Prostate gland (tissue), 2 donors: Measurements from ENCODE around the gene HERC5. TPM values are rescaled to one million over a fixed set of nuclear protein-coding genes. Genes with fewer than 3 reads are reported as not detected.
"Not testable (repeated sequence)": the region's sequence is repeated elsewhere in the genome, so short reads cannot be mapped to it uniquely, and the experiment has no call there.

Experiments
- DNase-seq: peaks from one replicate; pipeline ENCODE4 v3.0.0-alpha.2; 2019; ENCODE audit warnings: low spot score
- H3K27ac ChIP-seq, 2 donors: fragments of 200-600 bp; sonication (generic); 2 replicates each; pipeline ENCODE4 v1.5.1; 2017 to 2019
- H3K27me3 ChIP-seq: fragments of 200-600 bp; sonication (generic); replicated peaks from 2 replicates; pipeline ENCODE4 v1.5.1; 2019; ENCODE audit not compliant: insufficient read depth
- H3K36me3 ChIP-seq, 2 donors: fragments of 200-600 bp; sonication (generic); 1 replicate in 1 of 2; 2 replicates in 1 of 2; pipeline versions ENCODE4 v1.5.1 to v1.8.1; 2017 to 2019
- H3K4me1 ChIP-seq: fragments of 200-600 bp; sonication (generic); replicated peaks from 2 replicates; pipeline ENCODE4 v1.5.1; 2019
- H3K4me3 ChIP-seq, 2 donors: fragments of 200-600 bp; sonication (generic); 2 replicates each; pipeline ENCODE4 v1.5.1; 2017 to 2019
- H3K9me3 ChIP-seq: fragments of 200-600 bp; sonication (generic); 2 replicates; pipeline ENCODE4 v1.5.1; 2017
- CTCF ChIP-seq, 4 experiments: fragments of 200-600 bp in 2 of 4; fragments of 450-650 bp in 2 of 4; sonication (generic) in 2 of 4; IDR thresholded peaks; 1 replicate in 3 of 4; 2 replicates in 1 of 4; pipeline ENCODE4 v1.5.1; 2016 to 2019; ENCODE audit warnings: antibody characterized with exemption in 4 of 4, mild to moderate bottlenecking in 2 of 4, moderate library complexity in 2 of 4
- POLR2A ChIP-seq: fragments of 450-650 bp; IDR thresholded peaks from one replicate; pipeline ENCODE4 v1.6.1; 2016; ENCODE audit warnings: antibody characterized with exemption, mild to moderate bottlenecking
- POLR2AphosphoS5 ChIP-seq: sonication (generic); formaldehyde crosslinking; IDR thresholded peaks from one replicate; pipeline ENCODE4 v1.6.1; 2017; ENCODE audit warnings: antibody characterized with exemption
- WGBS: methylation state at CpG from one replicate; pipeline ENCODE4 v1.1.5; 2018; 5-methylcytosine and 5-hydroxymethylcytosine counted together
- intact Hi-C: fragments of 100-400 bp; cut with DNase I; formaldehyde crosslinking; loops from one replicate; pipeline ENCODE4 v1.14.2; 2022
- total RNA-seq, 2 donors: library from RNA; depleted of rRNA; stranded (reverse); fragments of >200 nt; gene quantifications; one replicate each; pipeline ENCODE4 v1.1.0, GENCODE V29; 2016

HERC5 gene
- total RNA-seq, 2 donors from 2014 or later: 8.8 to 59.4 TPM

GRCh38 chr4:88422403-88422802 lies 34.5 kb upstream of the HERC5 start:
- DNase-seq: no peak
- Histone ChIP-seq H3K4me1 (no peaks in the 10 kb centered on the region), H3K36me3 (no peaks in the 10 kb centered on the region), H3K27ac (no peak overlapping the region), H3K9me3 (no peaks in the 10 kb centered on the region), H3K4me3 (no peak overlapping the region), H3K27me3 (no peaks in the 10 kb centered on the region)
- intact Hi-C loops: no loop called here
- TF ChIP-seq POLR2AphosphoS5 (no peak), POLR2A (no peak), CTCF (IDR thresholded peaks at IDR 0.05) (no peak)
- WGBS: 45% methylated on average over 2 of the region's 2 CpGs

GRCh38 chr4:88429401-88429800 lies 27.5 kb upstream of the HERC5 start:
- Histone ChIP-seq H3K36me3 (no peaks in the 10 kb centered on the region), H3K27ac (no peak overlapping the region), H3K4me1 (no peaks in the 10 kb centered on the region), H3K9me3 (no peaks in the 10 kb centered on the region), H3K27me3 (no peaks in the 10 kb centered on the region), H3K4me3 (no peak overlapping the region)
- TF ChIP-seq POLR2A (no peak), CTCF (IDR thresholded peaks at IDR 0.05) (no peak), POLR2AphosphoS5 (no peak)
- 42% methylated on average over 1 of the region's 1 CpG for WGBS
- intact Hi-C loops: no loop called here
- no peak for DNase-seq

GRCh38 chr4:88435987-88436693 lies 20.8 kb upstream of the HERC5 start:
- Histone ChIP-seq H3K27me3 (no peaks in the 10 kb centered on the region), H3K4me1 (no peaks in the 10 kb centered on the region), H3K9me3 (no peaks in the 10 kb centered on the region), H3K36me3 (no peaks in the 10 kb centered on the region), H3K27ac (no peak overlapping the region), H3K4me3 (no peak overlapping the region)
- 91% methylated on average over 1 of the region's 1 CpG for WGBS
- no peak for TF ChIP-seq POLR2A
- no peak for TF ChIP-seq CTCF (IDR thresholded peaks at IDR 0.05)
- no peak for TF ChIP-seq POLR2AphosphoS5
- DNase-seq: no peak
- intact Hi-C loops: no loop called here

GRCh38 chr4:88437873-88438272 lies 19.0 kb upstream of the HERC5 start:
- H3K4me3 ChIP-seq, H3K4me1 ChIP-seq, DNase-seq, H3K36me3 ChIP-seq, H3K27me3 ChIP-seq, H3K9me3 ChIP-seq, intact Hi-C loops, H3K27ac ChIP-seq: not testable (repeated sequence)
- 98% methylated on average over 4 of the region's 4 CpGs for WGBS

GRCh38 chr4:88439161-88439760 lies 17.7 kb upstream of the HERC5 start:
- Histone ChIP-seq H3K9me3 (no peaks in the 10 kb centered on the region), H3K36me3 (no peaks in the 10 kb centered on the region), H3K4me1 (no peaks in the 10 kb centered on the region), H3K4me3 (no peak overlapping the region), H3K27ac (no peak overlapping the region), H3K27me3 (no peaks in the 10 kb centered on the region)
- intact Hi-C loops: no loop called here
- TF ChIP-seq CTCF (IDR thresholded peaks at IDR 0.05): no peak
- no peak for TF ChIP-seq POLR2A
- no peak for TF ChIP-seq POLR2AphosphoS5
- no peak for DNase-seq
- WGBS: 96% methylated on average over 3 of the region's 3 CpGs
